Vagina (tissue), 2 donors: ENCODE data around the gene HORMAD2.

Experiments used
- POLR2A ChIP-seq, 2 donors: fragments of 450-650 bp; IDR thresholded peaks; one replicate each; pipeline ENCODE4 v1.6.1; 2017; ENCODE audit warnings: antibody characterized with exemption in 2 of 2, mild to moderate bottlenecking in 2 of 2, moderate library complexity in 2 of 2
- POLR2AphosphoS5 ChIP-seq, 2 donors: sonication (generic); formaldehyde crosslinking; IDR thresholded peaks; one replicate each; pipeline ENCODE4 v1.9.0; 2017; ENCODE audit warnings: antibody characterized with exemption in 2 of 2, mild to moderate bottlenecking in 2 of 2, low read depth in 1 of 2; ENCODE audit not compliant: insufficient read depth in 1 of 2
- TF ChIP-seq, protein P1 (sequence below), 3 experiments: fragments of 450-650 bp in 2 of 3; fragments of 200-600 bp in 1 of 3; sonication (generic) in 1 of 3; IDR thresholded peaks; one replicate each; pipeline ENCODE4 v1.5.1; 2017 to 2019; ENCODE audit warnings: antibody characterized with exemption in 3 of 3, mild to moderate bottlenecking in 2 of 3, moderate library complexity in 2 of 3

DNA sequence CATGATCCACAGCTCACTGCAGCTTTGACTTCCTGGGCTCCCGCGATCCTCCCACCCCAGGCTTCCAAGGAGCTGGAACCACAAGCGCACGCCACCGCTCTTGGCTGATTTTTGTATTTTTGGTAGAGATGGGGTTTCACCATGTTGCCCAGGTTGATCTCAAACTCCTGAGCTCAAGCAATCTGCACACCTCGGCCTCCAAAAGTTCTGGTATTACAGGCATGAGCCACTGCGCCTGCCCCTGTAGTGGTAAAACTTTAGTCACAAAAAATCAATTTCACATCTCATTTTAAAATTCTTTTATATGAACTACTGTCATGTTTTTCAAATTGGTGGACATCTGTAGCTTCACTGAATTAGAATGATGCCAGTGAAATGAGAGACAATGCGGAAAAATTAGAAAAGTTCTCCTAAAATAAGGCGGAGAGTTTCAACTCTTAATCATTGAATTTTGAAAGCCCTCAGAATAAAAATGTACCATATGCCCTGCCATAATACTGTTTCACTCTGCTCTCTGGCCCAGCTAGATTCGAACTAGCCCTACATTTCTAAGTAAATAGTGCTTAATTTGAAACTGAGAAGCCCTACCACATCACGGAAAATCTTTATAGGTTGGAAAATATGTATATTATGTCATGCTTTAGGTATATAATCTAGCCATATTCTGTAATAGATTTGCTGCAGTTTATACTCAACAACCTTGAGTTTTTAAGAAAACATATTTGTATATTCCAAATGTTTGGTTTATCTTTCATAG is 78.7 kb downstream of the HORMAD2 start:
- TF ChIP-seq, protein P1, sequence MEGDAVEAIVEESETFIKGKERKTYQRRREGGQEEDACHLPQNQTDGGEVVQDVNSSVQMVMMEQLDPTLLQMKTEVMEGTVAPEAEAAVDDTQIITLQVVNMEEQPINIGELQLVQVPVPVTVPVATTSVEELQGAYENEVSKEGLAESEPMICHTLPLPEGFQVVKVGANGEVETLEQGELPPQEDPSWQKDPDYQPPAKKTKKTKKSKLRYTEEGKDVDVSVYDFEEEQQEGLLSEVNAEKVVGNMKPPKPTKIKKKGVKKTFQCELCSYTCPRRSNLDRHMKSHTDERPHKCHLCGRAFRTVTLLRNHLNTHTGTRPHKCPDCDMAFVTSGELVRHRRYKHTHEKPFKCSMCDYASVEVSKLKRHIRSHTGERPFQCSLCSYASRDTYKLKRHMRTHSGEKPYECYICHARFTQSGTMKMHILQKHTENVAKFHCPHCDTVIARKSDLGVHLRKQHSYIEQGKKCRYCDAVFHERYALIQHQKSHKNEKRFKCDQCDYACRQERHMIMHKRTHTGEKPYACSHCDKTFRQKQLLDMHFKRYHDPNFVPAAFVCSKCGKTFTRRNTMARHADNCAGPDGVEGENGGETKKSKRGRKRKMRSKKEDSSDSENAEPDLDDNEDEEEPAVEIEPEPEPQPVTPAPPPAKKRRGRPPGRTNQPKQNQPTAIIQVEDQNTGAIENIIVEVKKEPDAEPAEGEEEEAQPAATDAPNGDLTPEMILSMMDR (IDR thresholded peaks at IDR 0.05) = no peak
- no peak for TF ChIP-seq POLR2AphosphoS5 (IDR thresholded peaks at IDR 0.05; ENCODE audit: insufficient read depth in 1 of 2, low read depth in 1 of 2)
- TF ChIP-seq POLR2A (IDR thresholded peaks at IDR 0.05) = no peak
